Osteocyte (in vitro differentiated cells): ENCODE results near the gene SEPTIN2. TPM values are rescaled to one million over a fixed set of nuclear protein-coding genes. Genes with fewer than 3 reads are reported as not detected.

Experiments
- DNase-seq: peaks from one replicate; pipeline ENCODE4 v3.0.0; 2021; ENCODE audit warnings: mixed read lengths; ENCODE audit not compliant: unreplicated experiment; ENCODE audit errors: extremely low spot score
- H3K27ac Mint-ChIP-seq: one replicate; pipeline ENCODE4 v1.8.0; 2021; ENCODE audit warnings: mild to moderate bottlenecking, mixed read lengths; ENCODE audit not compliant: unreplicated experiment
- H3K27me3 Mint-ChIP-seq: one replicate; pipeline ENCODE4 v1.8.0; 2021; ENCODE audit warnings: mixed read lengths; ENCODE audit not compliant: unreplicated experiment
- H3K36me3 Mint-ChIP-seq: one replicate; pipeline ENCODE4 v1.8.0; 2021; ENCODE audit warnings: mixed read lengths; ENCODE audit not compliant: unreplicated experiment
- H3K4me1 Mint-ChIP-seq: one replicate; pipeline ENCODE4 v1.8.0; 2021; ENCODE audit warnings: mixed read lengths; ENCODE audit not compliant: unreplicated experiment
- H3K4me3 Mint-ChIP-seq: one replicate; pipeline ENCODE4 v1.8.0; 2021; ENCODE audit warnings: mild to moderate bottlenecking, moderate library complexity, mixed read lengths; ENCODE audit not compliant: unreplicated experiment
- H3K9me3 Mint-ChIP-seq: one replicate; pipeline ENCODE4 v1.8.0; 2021; ENCODE audit warnings: mixed read lengths; ENCODE audit not compliant: unreplicated experiment
- CTCF ChIP-seq: fragments of 200-600 bp; sonication (generic); IDR thresholded peaks from 2 replicates; pipeline ENCODE4 v1.5.0; 2021; ENCODE audit warnings: antibody characterized with exemption, mild to moderate bottlenecking, moderate library complexity
- total RNA-seq: library from RNA; stranded (reverse); gene quantifications from 2 replicates; pipeline ENCODE4 v1.2.1, GENCODE V29; 2021

SEPTIN2 gene
- total RNA-seq, 1 donor from 2014 or later, result 547 TPM

- H3K27ac Mint-ChIP-seq, result no peak overlapping the region
- H3K9me3 Mint-ChIP-seq, result no peaks in the 10 kb centered on the region
- H3K27me3 Mint-ChIP-seq, result no peaks in the 10 kb centered on the region
These were observed 8.7 kb upstream of the SEPTIN2 start for GRCh38 chr2:241307055-241307454.

GRCh38 chr2:241308267-241308666, 7.5 kb upstream of the SEPTIN2 start:
- H3K36me3 Mint-ChIP-seq, result no peaks in the 10 kb centered on the region
- no peak for DNase-seq
- H3K27me3 Mint-ChIP-seq, result no peaks in the 10 kb centered on the region
- no peak overlapping the region for H3K4me3 Mint-ChIP-seq
- H3K4me1 Mint-ChIP-seq, result peaks cover 54% of the 10 kb centered on the region
- H3K27ac Mint-ChIP-seq, result no peak overlapping the region
- no peak for TF ChIP-seq CTCF
- H3K9me3 Mint-ChIP-seq, result no peaks in the 10 kb centered on the region

More at GRCh38 chr2:241307055-241307454, 8.7 kb upstream of the SEPTIN2 start:
- no peak for DNase-seq
- Mint-ChIP-seq H3K4me3 (no peak overlapping the region), H3K36me3 (no peaks in the 10 kb centered on the region), H3K4me1 (peaks cover 45% of the 10 kb centered on the region)
- no peak for TF ChIP-seq CTCF

- no peaks in the 10 kb centered on the region for H3K36me3 Mint-ChIP-seq
- H3K4me1 Mint-ChIP-seq, result peaks cover 60% of the 10 kb centered on the region
- no peaks in the 10 kb centered on the region for H3K9me3 Mint-ChIP-seq
- H3K27me3 Mint-ChIP-seq, result no peaks in the 10 kb centered on the region
- no peak for DNase-seq
- H3K4me3 Mint-ChIP-seq, result no peak overlapping the region
- H3K27ac Mint-ChIP-seq, result no peak overlapping the region
- no peak for TF ChIP-seq CTCF
These were observed 6.8 kb upstream of the SEPTIN2 start for GRCh38 chr2:241308832-241309500.

- no peaks in the 10 kb centered on the region for H3K27me3 Mint-ChIP-seq
- H3K36me3 Mint-ChIP-seq, result no peaks in the 10 kb centered on the region
- TF ChIP-seq CTCF, result no peak
- H3K4me1 Mint-ChIP-seq, result peaks cover 60% of the 10 kb centered on the region
- H3K4me3 Mint-ChIP-seq, result no peak overlapping the region
- no peak for DNase-seq
- no peaks in the 10 kb centered on the region for H3K9me3 Mint-ChIP-seq
- peak overlapping the region; percentile 42 for H3K27ac Mint-ChIP-seq
These were observed 6.0 kb upstream of the SEPTIN2 start for GRCh38 chr2:241309684-241310117.

- H3K4me3 Mint-ChIP-seq, result no peak overlapping the region
- no peaks in the 10 kb centered on the region for H3K27me3 Mint-ChIP-seq
- peaks cover 56% of the 10 kb centered on the region for H3K4me1 Mint-ChIP-seq
- H3K27ac Mint-ChIP-seq, result peak overlapping the region; percentile 56
- H3K9me3 Mint-ChIP-seq, result no peaks in the 10 kb centered on the region
- no peaks in the 10 kb centered on the region for H3K36me3 Mint-ChIP-seq
- TF ChIP-seq CTCF, result no peak
- DNase-seq, result no peak
These were observed 4.7 kb upstream of the SEPTIN2 start for GRCh38 chr2:241310917-241311566.
